H1 (cell line): ENCODE measurements around the gene TAAR1. TPM values are rescaled to one million over a fixed set of nuclear protein-coding genes. Genes with fewer than 3 reads are reported as not detected.

Experiments
- CTCF ChIA-PET: fragments of 300-600 bp; sonication (Branson Sonifier 250); formaldehyde crosslinking; loops from one replicate; lab custom pipeline; 2021; ENCODE audit not compliant: partially characterized antibody; lab: Charles Lee
- POLR2A ChIA-PET: fragments of 300-600 bp; sonication (Branson Sonifier 250); formaldehyde crosslinking; loops from one replicate; lab custom pipeline; 2021; ENCODE audit warnings: inconsistent platforms; ENCODE audit not compliant: partially characterized antibody; lab: Charles Lee
- DNase-seq, 2 experiments: peaks; one replicate each; pipeline versions ENCODE4 v3.0.0 to v3.0.0-alpha.2; 2010 to 2022; ENCODE audit warnings: low spot score in 2 of 2, low read depth in 1 of 2, mixed read lengths in 1 of 2
- FAIRE-seq: peaks from 2 replicates; lab custom pipeline; 2011; peaks lifted over from hg19 to GRCh38; lab: Jason Lieb, UNC
- H2AFZ ChIP-seq: 2 replicates; pipeline ENCODE4 v1.8.1; 2012; ENCODE audit warnings: low read length, inconsistent platforms
- H2AK5ac ChIP-seq: 2 replicates; pipeline ENCODE4 v1.6.1; 2013; ENCODE audit warnings: low read depth, low read length
- H2BK120ac ChIP-seq: replicated peaks from 2 replicates; pipeline ENCODE3; 2013; ENCODE audit warnings: low read depth, low read length, inconsistent platforms
- H2BK12ac ChIP-seq: 2 replicates; pipeline ENCODE4 v1.6.1; 2013; ENCODE audit warnings: low read depth, low read length
- H2BK15ac ChIP-seq: 2 replicates; pipeline ENCODE4 v1.6.1; 2013; ENCODE audit warnings: low read length
- H2BK20ac ChIP-seq: 2 replicates; pipeline ENCODE4 v1.6.1; 2013; ENCODE audit warnings: low read length
- H2BK5ac ChIP-seq: 2 replicates; pipeline ENCODE4 v1.6.1; 2013; ENCODE audit warnings: low read depth, low read length
- H3K14ac ChIP-seq: 2 replicates; pipeline ENCODE4 v1.6.1; 2013; ENCODE audit warnings: inconsistent platforms; ENCODE audit not compliant: insufficient read length
- H3K18ac ChIP-seq: 2 replicates; pipeline ENCODE4 v1.6.1; 2013; ENCODE audit warnings: low read length; ENCODE audit errors: extremely low read depth
- H3K23ac ChIP-seq: 2 replicates; pipeline ENCODE4 v1.6.1; 2013; ENCODE audit warnings: inconsistent platforms; ENCODE audit not compliant: insufficient read length
- H3K23me2 ChIP-seq: 2 replicates; pipeline ENCODE4 v1.6.1; 2013; ENCODE audit warnings: low read depth, low read length
- H3K27ac ChIP-seq: 2 replicates; pipeline ENCODE4 v1.6.1; 2011; ENCODE audit warnings: low read depth, low read length, inconsistent platforms
- H3K27me3 ChIP-seq, 4 experiments: replicated peaks in 1 of 4; 1 replicate in 1 of 4; 2 replicates in 3 of 4; pipeline versions ENCODE4 v1.6.1 to v1.8.1; 2011 to 2013; ENCODE audit warnings: low read length in 3 of 4, mild to moderate bottlenecking in 3 of 4, inconsistent platforms in 2 of 4, mixed read lengths in 2 of 4, moderate library complexity in 1 of 4; ENCODE audit not compliant: control insufficient read depth in 3 of 4, insufficient read depth in 3 of 4; ENCODE audit errors: extremely low read depth in 1 of 4
- H3K36me3 ChIP-seq, 4 experiments: 2 replicates each; pipeline versions ENCODE4 v1.6.1 to v1.8.1; 2011 to 2013; ENCODE audit warnings: mild to moderate bottlenecking in 4 of 4, low read length in 3 of 4, moderate library complexity in 2 of 4, control low read depth in 1 of 4, inconsistent platforms in 1 of 4; ENCODE audit not compliant: insufficient read depth in 4 of 4, control insufficient read depth in 2 of 4
- H3K4ac ChIP-seq: replicated peaks from 2 replicates; pipeline ENCODE3; 2013; ENCODE audit warnings: low read length, low read depth, mixed read lengths, inconsistent platforms; ENCODE audit not compliant: insufficient read length
- H3K4me1 ChIP-seq, 4 experiments: replicated peaks in 1 of 4; 1 replicate in 1 of 4; 2 replicates in 3 of 4; pipeline versions ENCODE4 v1.6.1 to v1.8.1; 2011 to 2013; ENCODE audit warnings: low read length in 3 of 4, inconsistent platforms in 2 of 4, mixed read lengths in 1 of 4; ENCODE audit not compliant: insufficient read depth in 4 of 4, control insufficient read depth in 3 of 4
- H3K4me2 ChIP-seq, 2 experiments: 2 replicates each; pipeline versions ENCODE4 v1.6.1 to v1.8.1; 2011 to 2013; ENCODE audit warnings: low read depth in 2 of 2, low read length in 2 of 2, control low read depth in 1 of 2, inconsistent platforms in 1 of 2, mild to moderate bottlenecking in 1 of 2; ENCODE audit not compliant: insufficient read depth in 1 of 2
- H3K4me3 ChIP-seq, 4 experiments: fragments of 200-600, 300-600 bp in 1 of 4; sonication (generic), shearing (Covaris generic), sonication (Bioruptor Twin) in 1 of 4; 2 replicates each; pipeline versions ENCODE4 v1.5.1 to v1.8.1; 2011 to 2016; ENCODE audit warnings: low read length in 4 of 4, low read depth in 3 of 4, control low read depth in 2 of 4, inconsistent platforms in 2 of 4, mild to moderate bottlenecking in 2 of 4, mixed read lengths in 1 of 4, moderate library complexity in 1 of 4; ENCODE audit not compliant: insufficient read depth in 2 of 4; ENCODE audit errors: extremely low read depth in 1 of 4
- H3K56ac ChIP-seq: replicated peaks from 2 replicates; pipeline ENCODE3; 2013; ENCODE audit warnings: low read depth, mild to moderate bottlenecking, mixed read lengths, low read length, inconsistent platforms; ENCODE audit not compliant: insufficient read length
- H3K79me1 ChIP-seq: 2 replicates; pipeline ENCODE4 v1.6.1; 2013; ENCODE audit warnings: low read depth, low read length, control low read depth
- H3K79me2 ChIP-seq, 2 experiments: 2 replicates each; pipeline versions ENCODE4 v1.6.1 to v1.8.1; 2012 to 2013; ENCODE audit warnings: low read length in 2 of 2, mild to moderate bottlenecking in 2 of 2, inconsistent platforms in 1 of 2; ENCODE audit not compliant: insufficient read depth in 2 of 2, control insufficient read depth in 1 of 2
- H3K9ac ChIP-seq, 4 experiments: replicated peaks in 1 of 4; 1 replicate in 1 of 4; 2 replicates in 3 of 4; pipeline versions ENCODE4 v1.6.1 to v1.8.1; 2011 to 2013; ENCODE audit warnings: low read depth in 3 of 4, low read length in 3 of 4, control low read depth in 2 of 4, mild to moderate bottlenecking in 2 of 4, moderate library complexity in 2 of 4, inconsistent platforms in 1 of 4; ENCODE audit errors: extremely low read depth in 1 of 4
- H3K9me3 ChIP-seq, 2 experiments: 2 replicates each; pipeline versions ENCODE4 v1.6.1 to v1.8.1; 2012 to 2013; ENCODE audit warnings: mild to moderate bottlenecking in 2 of 2, moderate library complexity in 2 of 2, control low read depth in 1 of 2, inconsistent platforms in 1 of 2, low read depth in 1 of 2, low read length in 1 of 2, mixed read lengths in 1 of 2; ENCODE audit not compliant: insufficient read depth in 2 of 2
- H4K20me1 ChIP-seq, 2 experiments: replicated peaks in 1 of 2; 2 replicates each; pipeline versions ENCODE3 to v1.8.1; 2011 to 2013; ENCODE audit warnings: inconsistent platforms in 2 of 2, low read length in 2 of 2, mild to moderate bottlenecking in 1 of 2; ENCODE audit not compliant: insufficient read depth in 2 of 2, control insufficient read depth in 1 of 2
- H4K5ac ChIP-seq: 2 replicates; pipeline ENCODE4 v1.6.1; 2013; ENCODE audit warnings: low read length, low read depth, mixed read lengths, inconsistent platforms; ENCODE audit not compliant: insufficient read length
- H4K8ac ChIP-seq: 2 replicates; pipeline ENCODE4 v1.8.0; 2013; ENCODE audit warnings: mild to moderate bottlenecking, moderate library complexity, low read length, inconsistent platforms; ENCODE audit not compliant: insufficient read depth; ENCODE audit errors: extremely low read depth
- H4K91ac ChIP-seq: replicated peaks from 2 replicates; pipeline ENCODE3; 2013; ENCODE audit warnings: low read length, mixed read lengths, inconsistent platforms; ENCODE audit not compliant: insufficient read length
- BRCA1 ChIP-seq: IDR thresholded peaks from 2 replicates; pipeline ENCODE4 v1.6.1; 2012; ENCODE audit warnings: low read depth, low read length, improper control_type of control experiment
- JUND ChIP-seq: IDR thresholded peaks from 2 replicates; pipeline ENCODE4 v1.6.1; 2011; ENCODE audit warnings: mild to moderate bottlenecking, improper control_type of control experiment, low read length
- MAFK ChIP-seq: IDR thresholded peaks from 2 replicates; pipeline ENCODE4 v1.6.1; 2012; ENCODE audit warnings: low read depth, mild to moderate bottlenecking, improper control_type of control experiment, low read length
- MAX ChIP-seq: IDR thresholded peaks from 2 replicates; pipeline ENCODE4 v1.6.1; 2012; ENCODE audit warnings: inconsistent platforms
- NRF1 ChIP-seq: IDR thresholded peaks from 2 replicates; pipeline ENCODE4 v1.6.1; 2011; ENCODE audit warnings: mild to moderate bottlenecking, low read depth, low read length, improper control_type of control experiment
- RAD21 ChIP-seq, 2 experiments: IDR thresholded peaks in 1 of 2; conservative IDR thresholded peaks in 1 of 2; 2 replicates each; pipeline ENCODE4 v1.6.1; 2011; ENCODE audit warnings: low read depth in 2 of 2, low read length in 2 of 2, improper control_type of control experiment in 1 of 2, inconsistent platforms in 1 of 2, mild to moderate bottlenecking in 1 of 2, moderate library complexity in 1 of 2
- RFX5 ChIP-seq: IDR thresholded peaks from 2 replicates; pipeline ENCODE4 v1.6.1; 2011; ENCODE audit warnings: low read depth, low read length, improper control_type of control experiment, borderline replicate concordance
- RNF2 ChIP-seq: fragments of 200-900, 300-1000 bp; sonication (generic); IDR thresholded peaks from 2 replicates; pipeline ENCODE4 v1.7.1; 2016; ENCODE audit warnings: borderline replicate concordance, low read depth, mild to moderate bottlenecking, antibody characterized with exemption, low read length; ENCODE audit not compliant: poor library complexity, severe bottlenecking; ENCODE audit errors: missing control alignments
- SP2 ChIP-seq: IDR thresholded peaks from 2 replicates; pipeline ENCODE4 v1.6.1; 2012; ENCODE audit warnings: mild to moderate bottlenecking, low read length, inconsistent platforms
- TAF1 ChIP-seq: IDR thresholded peaks from 2 replicates; pipeline ENCODE4 v1.6.1; 2011; ENCODE audit warnings: mild to moderate bottlenecking, low read depth, low read length
- TBP ChIP-seq: IDR thresholded peaks from 2 replicates; pipeline ENCODE4 v1.6.1; 2011; ENCODE audit warnings: low read depth, low read length, improper control_type of control experiment
- YY1 ChIP-seq: IDR thresholded peaks from 2 replicates; pipeline ENCODE4 v1.6.1; 2011; ENCODE audit warnings: low read depth, mild to moderate bottlenecking, low read length
- WGBS, 2 experiments: shearing (Covaris generic) in 1 of 2; methylation state at CpG; one replicate each; pipeline versions ENCODE4 v1.1.6 to v1.1.7; 2013 to 2015; ENCODE audit warnings: low lambda C conversion rate in 2 of 2, mixed read lengths in 2 of 2, inconsistent platforms in 1 of 2, low coverage in 1 of 2, missing lambda C conversion rate in 1 of 2; ENCODE audit not compliant: insufficient replicate concordance in 2 of 2, insufficient coverage in 1 of 2, insufficient read length in 1 of 2; ENCODE audit errors: extremely low coverage in 1 of 2, missing lambda C conversion rate in 1 of 2; 5-methylcytosine and 5-hydroxymethylcytosine counted together
- polyA plus RNA-seq, 7 experiments: library from polyadenylated mRNA; depleted of rRNA in 3 of 7; stranded (reverse) in 5 of 7; unstranded in 2 of 7; fragments of >200 nt in 5 of 7; fragments of 200-250 nt in 2 of 7; gene quantifications; 1 replicate in 5 of 7; 2 replicates in 1 of 7; 4 replicates in 1 of 7; pipeline versions ENCODE4 v1.2.1 to v1.2.3, GENCODE V29; 2011 to 2013; ENCODE audit warnings: missing spikeins in 2 of 7, mixed read lengths in 2 of 7
- total RNA-seq: library from RNA; stranded (reverse); fragmentation: NEBNext Ultra II Directional; extraction: Animal tissue kit (Norgen Biotek cat#: 25700); gene quantifications from 2 replicates; pipeline ENCODE4 v1.2.1, GENCODE V29; 2021

The TAAR1 gene
- total and polyA plus RNA-seq, 2 of the 8 experiments (the other 6 are each of a cell fraction or from before 2014, with no cell fraction given), result not detected

- H2AFZ ChIP-seq, result no peak overlapping the region
- peak overlapping the region; percentile 69; the same call in 1 of the 2 replicates for H2BK12ac ChIP-seq
- H4K8ac ChIP-seq, result no peak overlapping the region
- ChIA-PET POLR2A (no interaction called here), CTCF (interaction anchor here (0.6 to 2.7 kb wide), 13 partner anchors 11 to 377 kb away, joined by 3 to 15 read pairs (median 3); partner anchors contain the start of gene TAAR1)
- no peak overlapping the region for H3K9ac ChIP-seq
- H3K4ac ChIP-seq, result no peak overlapping the region
- peaks cover 0 to 3% (median 0%) of the 10 kb centered on the region in 4 experiments; a peak in 1 of 8 replicates for H3K36me3 ChIP-seq
- H2BK15ac ChIP-seq, result 0 out of 2 replicates have a peak overlapping the region, but pooled peaks have one; percentile 84
- H3K79me2 ChIP-seq, result no peaks in the 10 kb centered on the region
- H3K79me1 ChIP-seq, result no peaks in the 10 kb centered on the region
- DNase-seq (no peak), FAIRE-seq (no peak)
- no peak overlapping the region for H2AK5ac ChIP-seq
- H2BK120ac ChIP-seq, result no peak overlapping the region
- H3K4me3 ChIP-seq, result no peak overlapping the region
- no peak overlapping the region for H3K23ac ChIP-seq
- no peaks in the 10 kb centered on the region for H3K23me2 ChIP-seq
- peaks cover 0 to 5% of the 10 kb centered on the region in 2 experiments; a peak in 1 of 4 replicates for H3K9me3 ChIP-seq
- no peak overlapping the region for H3K27ac ChIP-seq
- H3K14ac ChIP-seq, result no peak overlapping the region
- H3K18ac ChIP-seq, result no peak overlapping the region
- no peak overlapping the region for H3K4me2 ChIP-seq
- no peak overlapping the region for H3K56ac ChIP-seq
- WGBS, 2 experiments, result 50% methylated on average over 4 of the region's 4 CpGs; no CpG with 5 or more reads in 1 of the 2 experiments
- H4K91ac ChIP-seq, result no peak overlapping the region
- H3K27me3 ChIP-seq, result no peaks in the 10 kb centered on the region
- no peak overlapping the region for H4K5ac ChIP-seq
- no peak overlapping the region for H2BK5ac ChIP-seq
- H2BK20ac ChIP-seq, result no peak overlapping the region
- H4K20me1 ChIP-seq, result no peaks in the 10 kb centered on the region
- H3K4me1 ChIP-seq, result peaks cover 0 to 6% (median 0%) of the 10 kb centered on the region in 4 experiments; a peak in 2 of 7 replicates
- TF ChIP-seq NRF1, result no peak
- no peak for TF ChIP-seq TBP
- no peak for TF ChIP-seq BRCA1
- TF ChIP-seq YY1, result no peak
- TF ChIP-seq SP2, result no peak
- no peak for TF ChIP-seq TAF1
- TF ChIP-seq RNF2, result no peak
- TF ChIP-seq MAX, result no peak
- peak; percentile 40 to 49 for TF ChIP-seq RAD21 (IDR thresholded peaks at IDR 0.05 in 1 of 2, conservative IDR thresholded peaks at IDR 0.05 in 1 of 2; ENCODE audit: low read depth in 2 of 2, low read length in 2 of 2)
- no peak for TF ChIP-seq MAFK
- TF ChIP-seq RFX5, result no peak
- no peak for TF ChIP-seq JUND
Observed at GRCh38 chr6:132669690-132670291, 10.8 kb upstream of the TAAR1 start.
